ENCODE results near the gene BRINP1.

BRINP1 gene

DNA sequence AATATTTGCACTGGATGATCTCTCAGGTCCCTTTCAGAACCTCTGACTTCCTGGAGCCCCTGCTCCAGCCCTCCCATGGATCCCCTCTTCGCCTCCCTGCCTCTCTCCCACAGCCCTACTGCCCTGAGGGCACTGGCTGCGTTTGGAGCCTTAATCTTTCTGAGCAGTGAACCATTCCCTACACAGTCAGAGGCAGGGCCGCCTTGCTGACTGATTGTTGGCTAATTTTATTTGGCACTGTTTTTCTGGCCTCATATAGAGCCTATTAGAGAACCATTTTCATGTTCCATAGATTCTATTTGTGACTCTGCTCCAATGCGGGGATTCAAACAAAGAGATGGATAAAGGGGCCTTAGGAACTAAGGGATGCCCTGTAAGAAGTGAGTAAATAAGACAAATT, 91.1 kb downstream of the BRINP1 start:
- no peak for DNase-seq (ENCODE audit: low spot score)

DNA sequence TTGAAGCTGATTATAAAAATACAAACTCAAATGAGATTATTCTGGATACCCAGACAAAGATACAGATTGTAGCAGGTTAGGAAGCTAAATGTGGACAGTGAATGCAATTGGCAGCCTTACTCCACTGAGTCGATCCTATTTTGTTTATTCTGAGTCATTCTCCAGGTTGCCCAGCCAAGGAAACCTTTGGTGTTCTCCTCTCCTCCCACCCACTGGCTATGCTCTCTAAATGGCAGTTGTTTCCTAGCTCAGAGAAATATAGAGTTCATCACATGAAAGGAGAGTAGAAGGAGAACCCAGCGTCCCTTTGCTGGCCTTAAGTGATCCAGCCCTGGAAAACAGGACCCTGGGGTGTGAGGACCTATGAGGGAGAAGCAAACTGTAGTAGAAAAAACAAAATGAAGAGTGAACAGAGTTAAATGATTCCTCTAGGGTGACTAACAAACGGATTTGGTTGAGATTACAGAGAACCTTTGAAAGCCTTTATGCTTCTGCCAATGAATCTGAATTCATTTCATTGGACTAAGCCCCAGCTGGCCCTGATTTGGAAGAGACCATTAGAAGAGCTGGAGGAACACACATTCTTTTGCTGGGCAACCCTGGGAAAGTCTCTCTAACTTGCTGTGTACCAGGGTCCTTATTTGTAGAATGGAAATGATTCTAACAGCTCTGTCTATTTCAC, 95.1 kb downstream of the BRINP1 start:
- DNase-seq (ENCODE audit: low spot score), result no peak

DNA sequence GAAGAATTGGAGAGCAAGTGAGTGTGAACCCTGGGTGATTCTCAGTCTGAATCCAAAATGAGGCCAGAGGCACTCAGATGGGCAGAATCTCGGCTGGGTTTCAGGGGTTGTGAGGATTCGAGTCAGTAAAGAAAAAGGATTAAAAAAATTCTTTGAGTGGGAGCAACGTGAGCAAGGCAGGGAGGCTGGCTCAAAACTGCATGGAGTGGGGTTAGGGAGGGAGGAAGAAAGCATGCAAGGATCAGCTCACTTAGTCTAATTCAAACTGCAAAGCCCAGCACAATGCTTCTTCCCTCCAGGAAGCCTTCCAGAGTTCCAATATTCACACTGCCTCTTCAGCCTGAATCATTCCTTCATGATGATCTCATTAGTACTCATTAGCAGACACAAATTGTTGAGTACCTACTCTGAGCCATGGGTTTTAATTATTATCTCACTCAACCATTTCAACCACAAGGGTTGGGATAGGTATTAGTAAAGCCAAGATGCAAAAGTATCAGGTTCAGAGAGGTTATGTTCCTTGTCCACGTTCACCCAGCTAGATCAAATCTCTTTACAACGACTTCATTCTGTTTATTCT, 95.8 kb downstream of the BRINP1 start:
- no peak for DNase-seq (ENCODE audit: low spot score)

DNA sequence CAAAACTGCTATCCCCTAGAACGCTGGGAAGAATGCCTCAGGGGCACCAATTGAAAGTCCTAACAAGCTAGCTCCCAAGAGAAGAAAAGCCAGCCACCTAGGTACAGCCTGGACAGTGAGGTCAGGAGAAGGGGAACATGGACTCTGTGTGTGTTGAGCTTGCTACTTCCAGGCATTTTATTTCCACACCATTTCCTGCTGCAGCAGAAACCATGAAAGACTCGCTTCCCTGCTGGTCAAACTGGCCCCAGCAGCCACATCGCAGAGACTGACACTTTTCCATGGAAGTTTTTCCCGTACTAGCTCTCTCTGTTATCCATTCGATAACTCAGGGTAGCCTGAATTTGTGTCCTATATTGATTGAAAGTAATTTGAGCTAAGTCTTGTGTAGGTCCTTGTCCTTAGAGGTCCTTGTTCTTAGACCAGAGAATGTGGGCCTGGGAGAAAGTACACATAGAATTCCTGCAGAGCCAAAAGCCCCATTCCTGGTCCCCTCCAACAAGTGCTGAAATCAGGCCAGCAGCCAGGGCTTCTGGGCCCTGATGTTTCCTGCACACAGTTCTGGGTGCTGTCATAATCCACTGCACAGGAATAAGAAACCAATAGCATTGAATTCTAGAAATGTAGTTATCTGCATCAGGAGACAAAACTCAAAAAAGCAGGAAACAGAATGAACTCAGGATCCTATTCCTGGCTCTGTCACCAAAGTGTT, 96.6 kb downstream of the BRINP1 start:
- no peak for DNase-seq (ENCODE audit: low spot score)

DNA sequence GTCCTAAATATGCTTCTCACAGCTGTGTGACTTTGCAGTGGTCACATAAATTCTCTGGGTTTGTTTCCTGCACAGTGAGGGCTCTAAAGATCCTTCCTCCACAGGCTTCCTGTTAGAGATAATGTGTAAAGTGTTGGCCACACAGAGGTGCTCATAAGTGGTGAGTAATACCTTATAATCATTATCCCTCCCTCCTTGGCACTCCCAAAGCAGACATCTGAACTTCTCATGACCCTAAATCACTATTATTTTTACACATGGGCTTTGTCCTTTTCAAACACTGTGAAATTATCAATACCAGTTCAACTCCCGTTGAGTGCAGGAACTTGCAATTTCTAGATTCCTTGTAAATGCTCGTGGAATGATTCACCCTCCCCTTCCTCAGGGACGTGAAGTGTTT, 100.2 kb downstream of the BRINP1 start:
- DNase-seq (ENCODE audit: low spot score), result no peak

DNA sequence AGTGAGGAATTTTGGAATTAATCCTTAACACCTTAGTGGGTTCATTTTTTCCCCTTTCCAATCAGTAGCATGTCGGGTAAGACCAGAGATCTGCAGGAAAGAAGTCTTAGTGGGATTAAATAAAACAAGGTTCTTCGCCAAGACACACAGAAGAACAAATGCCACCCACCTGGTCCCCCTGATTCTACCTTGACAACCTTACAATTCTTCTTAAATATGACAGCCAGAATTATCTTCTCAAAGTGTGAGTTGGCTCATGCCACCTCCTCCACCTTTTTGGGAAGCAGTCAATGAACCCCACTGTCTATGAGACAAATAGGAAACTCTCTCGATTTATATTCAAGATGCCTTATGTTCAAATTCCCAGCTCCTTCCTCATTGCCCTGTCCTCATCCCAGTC, 105.1 kb downstream of the BRINP1 start:
- no peak for DNase-seq (ENCODE audit: low spot score)

DNA sequence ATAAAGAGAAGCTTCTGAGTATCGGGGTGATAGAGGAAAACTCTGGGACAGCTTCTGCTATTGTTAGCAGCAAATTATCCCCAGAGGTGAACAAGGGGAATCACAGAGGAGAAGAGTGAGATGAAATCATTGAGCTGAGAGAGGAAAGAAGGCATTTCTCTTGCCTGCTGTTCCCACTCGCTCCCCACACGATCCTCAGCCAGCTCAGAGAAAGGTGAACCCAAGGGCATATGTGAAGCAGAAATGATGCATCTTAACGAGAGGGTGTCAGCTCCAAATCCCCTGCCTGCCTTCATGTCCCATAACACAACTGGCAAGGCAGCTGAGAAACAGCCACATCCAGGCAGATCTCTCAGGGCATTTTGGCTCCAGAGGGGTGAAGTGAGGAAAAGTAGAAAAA, 111.6 kb downstream of the BRINP1 start:
- no peak for DNase-seq (ENCODE audit: low spot score)

DNA sequence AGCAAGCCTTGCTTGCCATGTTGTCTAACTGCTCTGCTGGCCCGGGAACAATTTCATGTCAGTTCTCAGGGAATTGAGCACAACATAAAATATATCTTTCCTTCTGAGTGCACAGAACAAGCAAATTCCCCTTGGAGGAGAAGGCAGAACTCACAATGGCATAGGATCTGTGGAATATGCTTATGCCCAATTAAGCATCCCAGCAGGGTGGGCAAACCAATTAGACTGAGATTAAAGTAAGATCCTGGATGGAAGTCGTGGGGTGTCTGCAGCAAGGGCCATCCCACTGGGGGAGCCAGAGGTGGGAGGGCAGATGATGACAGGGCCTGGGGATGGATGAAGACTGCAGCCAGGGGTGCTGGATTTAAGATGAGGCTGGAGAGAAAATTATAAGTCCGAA, 114.1 kb downstream of the BRINP1 start:
- DNase-seq (ENCODE audit: low spot score), result no peak

DNA sequence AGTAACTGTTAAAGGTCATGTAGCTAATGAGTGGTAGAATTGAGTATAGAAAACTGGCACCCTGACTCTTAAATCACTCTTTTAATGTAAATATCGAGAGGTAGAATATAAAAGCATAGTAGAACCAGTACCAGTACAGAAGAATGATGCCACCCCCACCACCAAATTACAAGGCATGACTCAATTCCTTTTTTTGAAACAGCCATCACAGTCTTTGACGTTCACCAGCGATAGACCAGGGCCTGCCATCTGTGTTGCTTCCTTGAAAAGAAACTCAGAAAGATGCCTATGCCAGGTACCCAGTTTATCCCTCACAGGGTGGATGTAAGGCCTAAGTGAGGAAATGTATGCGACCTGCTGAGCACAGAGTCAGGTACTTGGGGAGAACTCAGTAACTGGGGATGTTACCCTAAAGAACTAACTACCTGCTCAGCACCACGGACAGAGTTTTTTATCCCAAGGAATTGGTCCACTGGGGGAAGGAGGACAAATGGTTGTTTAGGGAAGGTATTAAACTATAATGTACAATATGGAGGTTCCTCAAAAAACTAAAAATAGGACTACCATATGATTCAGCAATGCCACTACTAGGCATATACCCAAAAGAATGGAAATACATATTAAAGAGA, 116.5 kb downstream of the BRINP1 start:
- DNase-seq (ENCODE audit: low spot score), result no peak

DNA sequence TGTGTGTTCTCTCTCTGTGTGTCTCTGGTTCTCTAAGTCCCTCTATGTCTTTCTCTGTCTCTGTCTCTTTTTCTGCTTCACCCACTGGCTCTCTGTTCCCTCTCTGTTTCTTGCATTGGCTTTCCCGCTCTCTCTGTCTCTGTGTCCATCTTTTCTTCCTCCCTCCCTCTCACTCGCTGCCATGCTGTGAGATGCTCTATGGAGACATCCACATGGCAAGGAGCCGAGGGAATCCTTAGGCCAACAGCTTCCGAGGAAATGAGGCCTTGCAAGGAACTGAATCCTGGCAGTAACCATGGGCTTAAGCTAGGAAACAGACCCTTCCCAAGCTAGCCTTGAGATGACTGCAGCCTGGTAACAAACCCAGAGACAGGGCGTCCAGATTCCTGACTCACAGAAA, 117.3 kb downstream of the BRINP1 start:
- DNase-seq (ENCODE audit: low spot score), result no peak

DNA sequence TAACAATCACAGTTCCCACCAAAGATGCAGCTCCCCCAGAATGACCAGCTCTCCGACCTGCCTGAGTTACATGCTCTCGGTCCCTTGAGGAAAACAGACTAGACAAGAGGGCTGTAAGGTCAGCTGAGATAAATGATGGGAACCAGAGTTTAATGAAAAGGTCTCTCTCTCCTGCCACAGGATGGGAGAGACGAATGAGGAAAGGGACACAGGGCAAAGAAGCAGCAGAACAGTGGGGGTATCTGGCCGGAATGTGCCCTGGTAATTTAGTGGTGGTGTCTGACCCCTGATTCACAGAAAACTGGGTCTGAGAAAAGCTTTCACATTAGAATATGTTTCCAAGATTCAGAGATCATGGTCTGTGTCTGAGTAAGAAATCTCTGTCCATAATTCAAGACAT, 118.5 kb downstream of the BRINP1 start:
- no peak for DNase-seq (ENCODE audit: low spot score)

DNA sequence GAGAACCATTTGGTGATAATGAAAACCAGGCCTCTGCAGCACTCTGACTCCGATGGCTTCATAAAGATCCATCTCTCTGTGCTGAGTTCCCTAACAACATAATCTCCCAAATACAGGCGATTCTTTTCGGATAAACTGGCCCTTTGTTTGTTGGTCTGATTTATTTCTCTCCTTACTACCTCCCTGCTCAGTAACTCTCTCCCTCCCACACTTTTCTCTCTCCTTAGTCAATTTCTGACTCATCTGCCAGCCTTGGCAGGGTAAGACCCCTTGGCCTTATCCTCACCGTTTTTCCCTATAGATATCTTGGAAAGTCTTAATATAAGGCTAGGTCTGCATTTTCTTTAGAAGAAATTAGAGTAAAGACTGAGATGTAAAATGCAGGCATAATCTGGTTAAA, 128.7 kb downstream of the BRINP1 start:
- no peak for DNase-seq (ENCODE audit: low spot score)

DNA sequence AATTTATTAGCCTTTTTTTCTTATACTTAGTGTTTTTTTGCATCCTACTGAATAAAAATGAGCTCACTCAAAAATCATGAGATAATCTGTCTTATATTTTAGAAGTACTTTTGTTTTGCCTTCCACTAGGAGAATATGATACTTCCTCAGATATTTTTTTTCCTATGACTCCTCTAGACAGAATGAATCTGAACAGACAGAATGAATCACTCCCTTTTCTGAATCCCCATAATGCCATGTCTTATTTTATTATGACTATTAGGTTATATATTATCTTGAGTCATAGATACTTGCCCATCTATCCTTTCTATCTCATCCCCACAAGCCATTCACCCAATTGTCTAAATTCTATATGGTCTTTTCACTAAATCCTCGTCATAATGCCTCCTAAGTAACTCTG, 134.6 kb downstream of the BRINP1 start:
- no peak for DNase-seq (ENCODE audit: low spot score)

DNA sequence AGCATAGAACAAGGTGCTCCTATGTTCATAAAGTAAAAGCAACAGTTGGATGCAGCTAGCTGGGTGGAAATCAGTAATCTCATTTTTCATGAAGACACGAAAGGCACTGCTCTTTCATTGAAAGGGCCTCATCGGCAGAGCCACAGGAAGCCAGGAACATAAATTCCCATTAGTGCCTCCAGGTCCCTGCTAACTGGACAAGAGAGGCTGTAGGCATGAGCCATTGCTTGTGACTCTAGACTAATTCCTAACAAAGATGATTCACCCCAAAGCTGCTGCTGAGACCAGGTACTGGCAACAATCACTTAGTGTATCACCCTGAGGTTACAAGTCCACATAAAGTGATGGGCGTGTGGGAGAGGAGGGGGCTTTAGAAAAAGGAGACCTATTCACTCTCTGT, 141.8 kb downstream of the BRINP1 start:
- no peak for DNase-seq (ENCODE audit: low spot score)

DNA sequence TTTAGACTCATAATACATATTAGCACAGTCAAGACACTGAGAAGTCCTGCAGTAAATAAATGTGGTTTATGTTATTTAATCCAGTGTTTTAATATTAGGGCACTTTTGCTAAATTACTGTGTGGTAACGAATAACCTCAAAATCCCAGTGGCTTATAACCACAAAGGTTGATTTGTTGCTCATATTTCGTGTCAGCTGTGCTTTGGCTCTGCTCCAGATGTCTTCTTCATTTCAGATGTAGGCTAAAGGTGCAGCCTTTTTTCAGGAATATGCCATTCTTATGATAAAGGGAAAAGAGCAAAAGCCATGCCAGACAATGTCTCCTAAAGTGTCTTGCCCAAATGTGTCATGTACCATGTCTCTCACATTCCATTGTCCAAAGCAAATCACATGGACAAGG, 144.8 kb downstream of the BRINP1 start:
- DNase-seq (ENCODE audit: low spot score), result no peak

DNA sequence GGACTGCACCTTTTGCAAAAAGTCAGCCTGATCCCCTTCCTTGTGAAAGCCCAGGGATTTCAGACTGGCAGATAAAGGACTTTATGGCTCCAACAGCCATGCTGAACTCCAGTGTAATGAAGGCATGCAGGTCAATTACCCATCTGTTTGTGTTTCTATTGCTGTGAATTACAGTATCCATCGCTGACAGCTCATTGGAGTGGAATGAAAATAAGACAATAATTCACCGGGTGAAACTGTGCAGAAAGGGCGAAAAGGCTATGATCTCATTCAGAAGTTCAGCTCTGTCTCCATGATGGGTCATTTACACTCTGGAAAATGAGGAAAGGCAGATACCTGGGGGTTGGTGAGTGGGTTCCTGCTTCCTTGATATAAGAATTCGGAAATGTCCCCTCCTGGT, 148.0 kb downstream of the BRINP1 start:
- DNase-seq (ENCODE audit: low spot score), result no peak

DNA sequence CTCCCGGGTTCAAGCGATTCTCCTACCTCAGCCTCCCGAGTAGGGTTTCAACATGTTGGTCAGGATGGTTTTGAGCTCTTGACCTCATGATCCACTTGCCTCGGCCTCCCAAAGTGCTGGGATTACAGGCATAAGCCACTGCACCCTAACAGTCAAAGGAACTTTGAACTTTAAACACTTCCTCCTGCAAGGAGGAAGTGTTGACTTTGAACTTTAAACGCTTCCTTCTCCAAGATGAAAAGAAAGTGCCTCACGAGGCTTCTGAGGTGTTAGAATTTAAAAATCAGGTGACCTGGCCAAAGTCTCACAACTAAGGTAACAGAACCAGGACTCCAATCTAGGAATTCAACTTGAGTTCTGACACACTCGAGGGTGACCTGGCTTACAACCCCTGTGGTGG, 150.9 kb downstream of the BRINP1 start:
- no peak for DNase-seq (ENCODE audit: low spot score)

DNA sequence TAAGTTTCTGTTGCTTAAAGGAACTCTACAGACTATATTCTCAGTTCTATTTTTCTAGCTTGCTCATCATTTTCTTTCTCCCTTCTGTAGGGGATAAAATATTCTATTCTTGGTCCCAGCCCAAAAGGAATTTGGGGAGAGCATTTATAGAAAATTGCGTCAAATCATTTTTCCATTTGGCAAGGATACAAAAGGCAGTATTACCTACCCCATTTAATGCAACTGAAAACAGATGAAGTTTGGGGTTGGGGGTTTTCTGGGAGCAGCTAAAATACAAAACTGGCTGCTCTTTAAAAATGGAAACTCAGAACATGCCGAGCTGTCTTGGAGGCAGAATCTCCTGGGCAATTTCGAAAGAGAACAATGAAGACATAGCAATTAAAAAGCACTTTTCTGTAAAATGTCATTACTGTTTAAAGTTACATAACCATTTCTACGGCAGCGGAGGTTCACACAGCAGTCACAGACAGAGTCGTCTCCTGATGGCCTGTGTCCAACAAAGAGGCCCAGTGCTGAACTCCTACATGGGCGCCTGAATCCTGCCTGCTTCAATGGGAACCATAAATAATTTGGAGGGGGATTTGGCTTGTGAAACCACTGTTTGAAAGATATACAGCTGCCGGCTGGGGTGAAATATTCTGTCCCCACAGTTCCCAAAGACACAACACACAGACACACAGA, 152.4 kb downstream of the BRINP1 start:
- DNase-seq (ENCODE audit: low spot score), result no peak

DNA sequence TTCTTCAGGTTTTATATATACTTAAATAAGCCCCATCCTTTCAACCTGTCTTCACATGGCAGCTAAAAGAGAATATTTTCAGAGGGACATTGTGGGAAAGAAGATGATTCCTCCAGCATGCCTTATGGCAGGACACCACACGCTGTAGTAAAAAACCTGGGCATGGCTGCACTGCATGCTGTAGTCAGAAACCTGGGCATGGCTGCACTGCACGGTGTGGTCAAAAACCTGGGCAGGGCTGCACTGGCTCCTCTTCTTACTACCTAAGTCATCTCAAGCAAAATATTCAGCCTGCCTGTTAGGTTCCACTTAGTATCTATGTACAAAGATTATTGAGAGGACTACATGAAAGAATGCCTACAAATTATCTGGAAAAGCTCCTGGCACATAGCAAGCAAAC, 153.6 kb downstream of the BRINP1 start:
- no peak for DNase-seq (ENCODE audit: low spot score)

DNA sequence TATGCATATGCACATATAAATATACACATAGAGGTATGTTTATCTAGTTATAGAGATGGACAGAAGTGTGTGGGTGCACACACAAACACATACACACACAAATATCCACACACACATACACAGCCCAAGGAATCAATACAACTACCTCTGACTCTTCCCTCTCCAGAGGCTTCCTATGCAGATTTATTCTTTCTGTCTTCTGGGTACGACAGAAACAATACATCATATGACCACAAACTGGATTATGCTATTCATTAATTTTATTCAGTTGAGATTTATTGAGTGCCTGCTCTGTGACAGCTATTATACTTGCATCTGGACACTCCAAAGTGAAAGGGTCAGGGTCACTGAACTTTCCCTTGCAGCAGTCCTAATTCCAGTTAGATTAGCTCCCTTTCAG, 155.8 kb downstream of the BRINP1 start:
- DNase-seq (ENCODE audit: low spot score), result no peak

DNA sequence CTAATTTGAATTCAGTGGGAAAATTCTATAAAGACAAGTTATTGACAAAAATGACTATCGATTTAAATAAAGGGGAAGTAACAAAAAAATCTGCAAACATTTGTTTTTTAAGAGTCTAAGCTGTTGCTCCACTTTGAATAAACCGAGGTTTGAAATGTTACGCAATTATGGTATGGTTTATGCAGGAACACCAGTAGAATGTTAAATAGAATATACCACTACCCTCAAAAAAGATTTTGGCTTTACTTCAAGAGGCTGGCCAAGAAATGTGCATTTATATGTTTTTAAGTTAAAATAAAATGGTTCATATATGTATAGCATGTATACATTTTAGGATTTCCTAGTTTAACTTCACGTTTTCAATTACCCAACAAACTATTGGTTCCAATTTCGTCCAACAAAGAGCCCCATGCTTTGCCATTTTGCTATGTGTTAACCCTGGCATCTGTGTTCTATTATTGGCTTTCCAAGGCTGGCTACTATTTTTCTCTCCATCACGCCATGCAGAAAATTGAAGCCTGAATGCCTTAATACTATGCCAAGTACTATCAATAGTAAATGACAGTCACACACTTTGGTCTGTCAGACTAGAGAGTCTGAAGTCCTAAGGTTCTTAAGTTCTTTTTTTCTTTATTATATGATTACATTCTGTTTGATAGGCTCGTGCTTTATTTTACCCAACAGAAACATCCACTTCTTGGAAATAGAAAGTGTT, 171.2 kb downstream of the BRINP1 start:
- no peak for DNase-seq (ENCODE audit: low spot score)

DNA sequence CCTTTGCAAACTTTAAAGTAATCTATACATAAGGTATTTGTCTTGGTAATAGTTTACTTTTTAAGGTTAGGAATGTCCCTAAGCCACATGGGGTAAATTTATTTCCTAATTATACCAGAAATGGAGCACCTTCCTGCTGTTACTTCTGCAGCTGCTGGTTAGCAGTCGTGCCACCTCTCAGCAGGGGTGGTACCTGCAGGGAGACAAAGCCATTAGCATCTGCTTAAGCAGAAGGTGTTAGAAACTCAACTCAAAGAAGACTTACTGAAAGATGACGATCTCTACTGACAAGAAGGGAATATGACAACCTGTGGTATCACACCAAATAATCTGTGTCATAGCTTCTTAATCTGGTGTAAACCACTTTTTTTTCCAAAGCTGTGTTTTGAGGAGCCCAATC, 173.7 kb downstream of the BRINP1 start:
- no peak for DNase-seq (ENCODE audit: low spot score)

All from HuH-7 (cell line).